Kidney epithelial cell (primary cell): ENCODE results near the gene TCP11L1. TPM values are rescaled to one million over a fixed set of nuclear protein-coding genes. Genes with fewer than 3 reads are reported as not detected.

Experiments used
- DNase-seq: peaks from one replicate; pipeline ENCODE4 v3.0.0-alpha.2; 2010; ENCODE audit warnings: low read depth
- H3K27me3 ChIP-seq: 2 replicates; pipeline ENCODE4 v1.6.0; 2011; ENCODE audit warnings: low read length; ENCODE audit not compliant: control insufficient read depth, insufficient read depth
- H3K36me3 ChIP-seq: 2 replicates; pipeline ENCODE4 v1.5.1; 2011; ENCODE audit warnings: low read length; ENCODE audit not compliant: control insufficient read depth, insufficient read depth
- H3K4me3 ChIP-seq: 2 replicates; pipeline ENCODE4 v1.5.1; 2011; ENCODE audit warnings: low read depth, mild to moderate bottlenecking, control low read depth, low read length
- CTCF ChIP-seq: IDR thresholded peaks from 2 replicates; pipeline ENCODE4 v1.5.1; 2011; ENCODE audit warnings: mild to moderate bottlenecking, moderate library complexity, low read length, control low read depth, inconsistent platforms; ENCODE audit not compliant: insufficient read depth, poor library complexity, severe bottlenecking
- total RNA-seq: library from RNA; depleted of rRNA; stranded (reverse); fragments of >200 nt; gene quantifications from 2 replicates; pipeline ENCODE4 v1.2.3, GENCODE V29; 2015

TCP11L1 gene
- total RNA-seq, 1 donor from 2014 or later = 26.1 TPM

- TF ChIP-seq CTCF = no peak
- peak within 1 kb of the TSS; percentile 67 for H3K4me3 ChIP-seq
Observed at GRCh38 chr11:33015621-33016551, 23.5 kb upstream of the TCP11L1 start, which contains the start of gene DEPDC7. TSS of gene DEPDC7 (plus strand) at chr11:33015878. CDS start at chr11:33015956, 78 bp downstream.

GRCh38 chr11:33016654-33017053 is 22.7 kb upstream of the TCP11L1 start:
- H3K4me3 ChIP-seq = peak overlapping the region; percentile 67

More at GRCh38 chr11:33015621-33016551, 23.5 kb upstream of the TCP11L1 start, which contains the start of gene DEPDC7:
- no peaks in the 10 kb centered on the region for H3K27me3 ChIP-seq
- H3K36me3 ChIP-seq = no peaks in the 10 kb centered on the region
- no peak for DNase-seq

GRCh38 chr11:33017478-33017877 is 21.9 kb upstream of the TCP11L1 start:
- no peak overlapping the region for H3K4me3 ChIP-seq
- H3K27me3 ChIP-seq = no peaks in the 10 kb centered on the region
- H3K36me3 ChIP-seq = no peaks in the 10 kb centered on the region
- no peak for DNase-seq
- TF ChIP-seq CTCF = no peak

More at GRCh38 chr11:33016654-33017053, 22.7 kb upstream of the TCP11L1 start:
- H3K36me3 ChIP-seq = no peaks in the 10 kb centered on the region
- DNase-seq = no peak
- TF ChIP-seq CTCF = no peak
- H3K27me3 ChIP-seq = no peaks in the 10 kb centered on the region

GRCh38 chr11:33017965-33018364 is 21.4 kb upstream of the TCP11L1 start:
- H3K36me3 ChIP-seq = no peaks in the 10 kb centered on the region
- no peaks in the 10 kb centered on the region for H3K27me3 ChIP-seq
- TF ChIP-seq CTCF = no peak
- DNase-seq = no peak
- no peak overlapping the region for H3K4me3 ChIP-seq

- H3K36me3 ChIP-seq = no peaks in the 10 kb centered on the region
- H3K4me3 ChIP-seq = no peak overlapping the region
- DNase-seq = no peak
- TF ChIP-seq CTCF = no peak
- no peaks in the 10 kb centered on the region for H3K27me3 ChIP-seq
Observed at GRCh38 chr11:33018840-33019239, 20.5 kb upstream of the TCP11L1 start.

- no peak overlapping the region for H3K4me3 ChIP-seq
- DNase-seq = no peak
- TF ChIP-seq CTCF = no peak
- no peaks in the 10 kb centered on the region for H3K27me3 ChIP-seq
- H3K36me3 ChIP-seq = no peaks in the 10 kb centered on the region
Observed at GRCh38 chr11:33021501-33021900, 17.9 kb upstream of the TCP11L1 start.
